ENCODE results near the gene MAML2. TPM values are rescaled to one million over a fixed set of nuclear protein-coding genes. Genes with fewer than 3 reads are reported as not detected.
A peak's percentile ranks its signal among the peaks of the same experiment; 100 is the strongest.

Gene MAML2
- total and polyA plus RNA-seq, 10 donors: 2.7 to 43.4 (median 27.2) TPM

DNA sequence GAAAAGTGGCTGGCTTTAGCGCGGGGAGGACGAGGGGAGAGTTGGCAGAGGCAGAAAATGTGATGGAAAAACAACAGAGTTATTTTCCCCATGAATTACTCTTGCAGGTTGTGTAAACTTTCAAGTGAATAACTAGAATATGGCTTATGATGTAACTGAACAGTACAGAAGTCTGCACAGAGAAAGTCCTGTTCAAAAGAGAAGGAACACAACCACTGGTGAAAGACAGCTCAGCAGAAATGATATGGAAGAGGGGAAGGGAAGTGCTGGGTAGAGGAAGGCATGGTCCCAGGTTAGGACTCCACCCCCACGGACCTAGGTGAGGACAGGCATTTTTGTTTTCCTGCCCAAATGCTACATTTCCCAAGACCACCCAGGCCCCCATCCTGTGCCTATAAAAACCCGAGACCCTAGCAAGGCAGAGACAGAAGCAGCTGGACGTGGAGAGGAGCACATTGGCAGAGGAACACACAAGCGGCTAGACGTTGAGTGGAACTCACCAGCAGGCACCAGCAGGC, 77.7 kb downstream of the MAML2 start:
- Histone ChIP-seq H3K9me3 (peaks cover 0 to 6% (median 0%) of the 10 kb centered on the region in 8 donors), H3K27me3 (replicated peaks in 1 of 7) (no peaks in the 10 kb centered on the region), H3K4me1 (peaks cover 35 to 80% (median 62%) of the 10 kb centered on the region in 6 donors), H3K27ac (peak overlapping the region in 6 of 8 donors; percentile 1 to 87 (median 78)), H3K4me3 (no peak overlapping the region), H3K36me3 (no peaks in the 10 kb centered on the region)
- 79 to 87% (median 87%) methylated on average over 8 of the region's 8 CpGs for WGBS, 5 donors
- intact Hi-C loops (cut with DNase I; ENCODE audit: low total_unique reads): no loop called here
- no peak for TF ChIP-seq POLR2A (IDR thresholded peaks at IDR 0.05)
- no peak for TF ChIP-seq POLR2AphosphoS5 (IDR thresholded peaks at IDR 0.05)
- TF ChIP-seq CTCF (IDR thresholded peaks at IDR 0.05 in 8 of 11, conservative IDR thresholded peaks at IDR 0.05 in 3 of 11): no peak
- no peak for DNase-seq

DNA sequence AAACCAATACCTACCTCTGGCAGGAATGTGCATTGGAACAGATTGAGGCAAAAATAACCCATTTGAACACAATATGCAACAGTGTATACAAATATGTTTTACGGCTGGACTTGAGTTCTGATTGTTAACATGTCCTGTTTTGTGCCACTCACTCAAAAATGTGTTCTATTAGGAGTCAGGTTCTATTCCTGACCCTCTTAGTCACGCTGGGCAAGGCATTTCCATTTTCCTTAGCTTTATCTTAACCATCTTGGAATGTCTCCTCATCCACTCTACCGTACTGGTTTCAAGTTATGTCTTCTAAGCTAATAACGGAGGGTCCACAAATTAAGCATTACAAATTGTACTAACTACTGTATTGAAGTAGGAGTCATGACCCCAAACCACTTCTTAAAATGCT, 78.6 kb downstream of the MAML2 start:
- no peaks in the 10 kb centered on the region for H3K27me3 ChIP-seq (replicated peaks in 1 of 7)
- intact Hi-C loops (cut with DNase I; ENCODE audit: low total_unique reads): no loop called here
- whole genome bisulfite sequencing, 5 donors: 75 to 93% (median 85%) methylated on average over 4 of the region's 4 CpGs
- peaks cover 43 to 89% (median 72%) of the 10 kb centered on the region in 6 donors for H3K4me1 ChIP-seq
- TF ChIP-seq POLR2A (IDR thresholded peaks at IDR 0.05) (no peak), POLR2AphosphoS5 (IDR thresholded peaks at IDR 0.05) (no peak), CTCF (IDR thresholded peaks at IDR 0.05 in 8 of 11, conservative IDR thresholded peaks at IDR 0.05 in 3 of 11) (no peak)
- peak overlapping the region in 6 of 8 donors; percentile 1 to 87 (median 78) for H3K27ac ChIP-seq
- H3K36me3 ChIP-seq: no peaks in the 10 kb centered on the region
- H3K9me3 ChIP-seq: peaks cover 0 to 6% (median 0%) of the 10 kb centered on the region in 8 donors
- DNase-seq: no peak
- H3K4me3 ChIP-seq: no peak overlapping the region

- peak overlapping the region in 7 of 8 donors; percentile 30 to 87 (median 50) for H3K27ac ChIP-seq
- intact Hi-C loops (cut with DNase I; ENCODE audit: low total_unique reads): no loop called here
- no peak for DNase-seq
- no peaks in the 10 kb centered on the region for H3K9me3 ChIP-seq
- no peaks in the 10 kb centered on the region for H3K27me3 ChIP-seq (replicated peaks in 1 of 7)
- no peaks in the 10 kb centered on the region for H3K36me3 ChIP-seq
- H3K4me1 ChIP-seq: peaks cover 52 to 93% (median 81%) of the 10 kb centered on the region in 6 donors
- TF ChIP-seq POLR2AphosphoS5 (IDR thresholded peaks at IDR 0.05): peak in 1 of 3 donors; percentile 26
- TF ChIP-seq CTCF (IDR thresholded peaks at IDR 0.05 in 8 of 11, conservative IDR thresholded peaks at IDR 0.05 in 3 of 11): no peak
- H3K4me3 ChIP-seq: no peak overlapping the region
These were observed 79.7 kb downstream of the MAML2 start for GRCh38 chr11:96263238-96263763.

- DNase-seq: no peak
- Histone ChIP-seq H3K4me3 (no peak overlapping the region), H3K36me3 (no peaks in the 10 kb centered on the region), H3K4me1 (peaks cover 52 to 93% (median 82%) of the 10 kb centered on the region in 6 donors), H3K9me3 (no peaks in the 10 kb centered on the region), H3K27ac (peak overlapping the region in 6 of 8 donors; percentile 31 to 95 (median 86)), H3K27me3 (replicated peaks in 1 of 7) (no peaks in the 10 kb centered on the region)
- 90 to 99% (median 97%) methylated on average over 2 of the region's 2 CpGs for WGBS, 5 donors
- TF ChIP-seq POLR2A (IDR thresholded peaks at IDR 0.05) (no peak), POLR2AphosphoS5 (IDR thresholded peaks at IDR 0.05) (no peak), CTCF (IDR thresholded peaks at IDR 0.05 in 8 of 11, conservative IDR thresholded peaks at IDR 0.05 in 3 of 11) (no peak)
- intact Hi-C loops (cut with DNase I; ENCODE audit: low total_unique reads): no loop called here
These were observed 82.5 kb downstream of the MAML2 start for GRCh38 chr11:96260532-96260931.

Data from spleen (tissue), 11 donors.